Measurements from ENCODE around the gene GABBR1. TPM values are rescaled to one million over a fixed set of nuclear protein-coding genes. Genes with fewer than 3 reads are reported as not detected.

The GABBR1 gene
- total RNA-seq, 1 donor from 2014 or later = 9.9 TPM

DNA sequence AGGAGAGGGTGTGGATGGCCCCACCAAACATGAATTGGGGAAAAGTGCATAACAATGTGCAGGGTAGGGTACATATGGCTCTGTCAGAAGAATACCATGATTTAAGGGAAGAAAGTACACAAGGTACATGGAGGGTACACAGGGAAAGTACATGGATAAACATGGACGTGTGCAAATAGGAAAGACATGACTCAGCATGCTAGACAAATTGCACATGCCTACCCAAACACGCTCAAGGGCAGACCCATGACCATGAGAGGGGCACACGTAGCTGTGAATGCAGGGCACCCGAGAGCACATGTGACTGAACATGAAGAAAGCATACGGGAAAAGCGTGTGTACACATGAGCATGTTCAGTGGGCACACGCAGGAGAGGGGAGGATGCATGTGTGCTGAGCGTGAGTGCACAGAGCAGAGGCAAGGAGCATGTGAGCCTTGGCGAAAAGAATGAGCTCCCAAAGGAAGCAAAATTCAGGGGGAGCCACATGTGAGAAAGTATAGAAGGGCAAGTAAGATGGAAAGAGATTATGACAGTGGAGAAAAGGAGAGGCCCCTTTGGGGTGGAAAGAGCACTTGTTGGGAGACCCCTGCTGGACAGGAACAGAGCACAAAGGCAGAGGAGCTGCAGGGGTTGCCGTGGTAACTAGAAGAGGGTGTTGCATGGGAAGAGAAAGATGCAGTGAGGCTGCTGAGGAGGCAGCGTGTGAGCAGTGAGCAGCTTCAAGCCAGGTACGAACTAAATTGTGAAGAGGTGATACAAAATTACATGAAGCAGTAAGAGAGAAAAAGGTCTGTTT is 30.2 kb downstream of the GABBR1 start:
- Histone ChIP-seq H3K36me3 (ENCODE audit: control insufficient read depth in 3 of 3, insufficient read depth in 3 of 3, low read length in 3 of 3) (peaks cover 6 to 25% (median 7%) of the 10 kb centered on the region in 3 donors), H3K9me3 (ENCODE audit: control insufficient read depth in 3 of 3, low read length in 3 of 3) (no peaks in the 10 kb centered on the region), H3K27ac (ENCODE audit: low read depth, low read length) (no peak overlapping the region), H3K4me3 (ENCODE audit: low read length in 3 of 3) (no peak overlapping the region), H3K9ac (ENCODE audit: low read depth in 1 of 3, low read length in 3 of 3) (no peak overlapping the region), H3K4me1 (ENCODE audit: control insufficient read depth in 3 of 3, insufficient read depth in 3 of 3, low read length in 3 of 3) (no peaks in the 10 kb centered on the region), H3K27me3 (ENCODE audit: control insufficient read depth in 3 of 3, insufficient read depth in 3 of 3, low read length in 3 of 3) (peaks cover 0 to 5% (median 4%) of the 10 kb centered on the region in 3 donors)

DNA sequence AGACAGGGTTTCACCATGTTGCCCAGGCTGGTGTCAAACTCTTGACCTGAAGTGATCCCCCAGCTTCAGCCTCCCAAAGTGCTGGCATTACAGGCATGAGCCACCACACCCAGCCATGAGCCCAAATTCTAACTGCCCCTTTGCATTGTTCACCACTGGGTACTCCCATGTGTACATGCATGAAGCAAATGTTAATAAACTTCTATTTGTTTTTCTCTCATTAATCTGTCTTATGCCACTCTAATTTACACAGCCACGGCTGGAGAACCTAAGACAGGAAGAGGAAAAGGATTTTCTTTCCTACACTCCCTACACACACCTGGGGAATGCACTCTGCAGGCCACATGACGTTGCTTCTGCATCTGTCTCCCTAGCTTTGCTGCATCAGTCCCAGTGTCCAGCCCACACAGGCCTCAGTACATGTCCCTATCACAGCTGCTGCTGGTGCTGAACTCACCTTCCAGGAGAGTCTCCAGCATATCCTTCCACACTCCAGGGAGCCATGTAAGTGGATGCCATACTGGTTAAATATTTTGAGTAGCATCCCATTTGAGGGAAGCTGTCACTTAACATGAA is 34.7 kb downstream of the GABBR1 start:
- H3K36me3 ChIP-seq (ENCODE audit: control insufficient read depth in 3 of 3, insufficient read depth in 3 of 3, low read length in 3 of 3) = peaks cover 0 to 3% (median 3%) of the 10 kb centered on the region in 3 donors
- H3K4me1 ChIP-seq (ENCODE audit: control insufficient read depth in 3 of 3, insufficient read depth in 3 of 3, low read length in 3 of 3) = no peaks in the 10 kb centered on the region
- no peaks in the 10 kb centered on the region for H3K9me3 ChIP-seq (ENCODE audit: control insufficient read depth in 3 of 3, low read length in 3 of 3)
- no peak overlapping the region for H3K4me3 ChIP-seq (ENCODE audit: low read length in 3 of 3)
- peaks cover 0 to 5% (median 3%) of the 10 kb centered on the region in 3 donors for H3K27me3 ChIP-seq (ENCODE audit: control insufficient read depth in 3 of 3, insufficient read depth in 3 of 3, low read length in 3 of 3)
- no peak overlapping the region for H3K9ac ChIP-seq (ENCODE audit: low read depth in 1 of 3, low read length in 3 of 3)
- no peak overlapping the region for H3K27ac ChIP-seq (ENCODE audit: low read depth, low read length)

DNA sequence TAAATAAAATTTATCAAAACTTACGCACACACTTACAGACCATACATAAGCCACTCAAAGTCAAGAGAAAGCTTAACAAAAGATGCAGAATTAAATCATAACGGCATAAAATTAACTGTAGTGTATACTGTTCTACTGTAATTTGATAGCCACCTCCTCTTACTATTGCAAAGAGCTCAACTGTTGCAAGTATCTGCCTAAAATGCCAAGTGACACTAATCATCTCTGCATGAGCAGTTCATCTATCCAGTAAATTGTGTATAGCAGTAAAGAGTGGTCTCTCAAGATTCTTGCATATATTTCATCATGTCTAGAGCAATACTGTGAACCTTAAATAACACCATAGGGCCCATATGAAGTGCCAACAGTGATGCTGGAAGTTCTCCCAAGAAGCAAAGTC is 35.8 kb downstream of the GABBR1 start:
- Histone ChIP-seq H3K4me3 (ENCODE audit: low read length in 3 of 3) (no peak overlapping the region), H3K9ac (ENCODE audit: low read depth in 1 of 3, low read length in 3 of 3) (no peak overlapping the region), H3K27me3 (ENCODE audit: control insufficient read depth in 3 of 3, insufficient read depth in 3 of 3, low read length in 3 of 3) (peaks cover 0 to 3% (median 0%) of the 10 kb centered on the region in 3 donors), H3K9me3 (ENCODE audit: control insufficient read depth in 3 of 3, low read length in 3 of 3) (no peaks in the 10 kb centered on the region), H3K27ac (ENCODE audit: low read depth, low read length) (no peak overlapping the region), H3K36me3 (ENCODE audit: control insufficient read depth in 3 of 3, insufficient read depth in 3 of 3, low read length in 3 of 3) (no peaks in the 10 kb centered on the region), H3K4me1 (ENCODE audit: control insufficient read depth in 3 of 3, insufficient read depth in 3 of 3, low read length in 3 of 3) (no peaks in the 10 kb centered on the region)

DNA sequence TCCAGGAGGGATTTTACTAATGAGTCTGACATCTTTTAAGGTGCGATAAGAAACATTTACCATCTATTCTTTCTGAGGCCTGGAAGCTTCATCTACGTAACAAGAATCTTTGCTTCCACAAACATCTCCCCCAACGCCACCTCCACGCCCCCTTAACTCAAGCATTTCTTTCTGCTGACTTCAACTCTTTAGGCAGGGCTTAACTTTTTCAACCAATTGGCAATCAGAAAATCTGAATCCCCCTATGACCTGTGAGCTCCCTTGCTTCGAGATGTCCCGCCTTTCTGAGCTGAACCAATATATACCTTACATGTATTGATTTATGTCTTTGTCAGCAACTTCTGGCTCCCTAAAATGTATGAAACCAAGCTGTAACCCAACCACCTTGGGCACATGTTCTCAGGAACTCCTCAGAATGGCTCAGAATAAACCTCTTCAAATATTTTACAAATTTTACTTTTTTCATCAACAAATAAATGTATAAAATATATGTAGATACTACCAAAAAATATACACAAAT is 36.5 kb downstream of the GABBR1 start:
- no peak overlapping the region for H3K27ac ChIP-seq (ENCODE audit: low read depth, low read length)
- H3K27me3 ChIP-seq (ENCODE audit: control insufficient read depth in 3 of 3, insufficient read depth in 3 of 3, low read length in 3 of 3) = peaks cover 0 to 3% (median 0%) of the 10 kb centered on the region in 3 donors
- H3K4me3 ChIP-seq (ENCODE audit: low read length in 3 of 3) = no peak overlapping the region
- no peaks in the 10 kb centered on the region for H3K4me1 ChIP-seq (ENCODE audit: control insufficient read depth in 3 of 3, insufficient read depth in 3 of 3, low read length in 3 of 3)
- no peaks in the 10 kb centered on the region for H3K36me3 ChIP-seq (ENCODE audit: control insufficient read depth in 3 of 3, insufficient read depth in 3 of 3, low read length in 3 of 3)
- H3K9me3 ChIP-seq (ENCODE audit: control insufficient read depth in 3 of 3, low read length in 3 of 3) = no peaks in the 10 kb centered on the region
- H3K9ac ChIP-seq (ENCODE audit: low read depth in 1 of 3, low read length in 3 of 3) = no peak overlapping the region

DNA sequence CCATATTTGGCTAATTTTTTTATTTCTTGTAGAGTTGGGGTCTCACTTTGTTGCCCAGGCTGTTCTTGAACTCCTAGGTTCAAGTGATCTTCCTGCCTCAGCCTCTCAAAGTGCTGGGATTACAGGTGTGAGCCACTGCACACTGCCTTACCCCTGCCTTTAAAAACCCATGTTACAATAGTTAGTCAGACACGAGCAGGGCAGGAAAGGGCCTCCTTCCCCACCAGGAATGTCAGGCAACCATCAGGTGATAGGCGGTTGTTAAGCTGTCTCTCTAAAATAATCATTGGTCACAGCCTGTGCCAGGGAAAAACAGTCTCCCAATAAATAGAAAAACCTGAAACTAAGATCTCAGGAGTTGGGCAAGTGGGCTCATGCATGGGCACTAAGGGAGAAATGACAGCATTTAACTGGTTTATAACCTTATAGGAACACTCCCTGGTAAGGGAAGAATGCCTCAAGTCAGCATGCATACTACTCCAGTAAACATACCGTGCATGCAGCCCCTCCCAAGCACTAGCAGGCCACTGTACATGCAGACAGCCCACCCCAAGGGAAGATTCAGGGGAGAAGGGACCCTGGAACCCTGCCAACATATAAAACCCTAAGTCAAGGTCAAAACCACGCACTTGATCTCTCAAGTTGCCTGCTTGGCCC is 39.7 kb downstream of the GABBR1 start:
- H3K4me3 ChIP-seq (ENCODE audit: low read length in 3 of 3) = no peak overlapping the region
- no peaks in the 10 kb centered on the region for H3K9me3 ChIP-seq (ENCODE audit: control insufficient read depth in 3 of 3, low read length in 3 of 3)
- H3K9ac ChIP-seq (ENCODE audit: low read depth in 1 of 3, low read length in 3 of 3) = no peak overlapping the region
- H3K4me1 ChIP-seq (ENCODE audit: control insufficient read depth in 3 of 3, insufficient read depth in 3 of 3, low read length in 3 of 3) = no peaks in the 10 kb centered on the region
- H3K36me3 ChIP-seq (ENCODE audit: control insufficient read depth in 3 of 3, insufficient read depth in 3 of 3, low read length in 3 of 3) = no peaks in the 10 kb centered on the region
- no peak overlapping the region for H3K27ac ChIP-seq (ENCODE audit: low read depth, low read length)
- peaks cover 0 to 3% (median 0%) of the 10 kb centered on the region in 3 donors for H3K27me3 ChIP-seq (ENCODE audit: control insufficient read depth in 3 of 3, insufficient read depth in 3 of 3, low read length in 3 of 3)

DNA sequence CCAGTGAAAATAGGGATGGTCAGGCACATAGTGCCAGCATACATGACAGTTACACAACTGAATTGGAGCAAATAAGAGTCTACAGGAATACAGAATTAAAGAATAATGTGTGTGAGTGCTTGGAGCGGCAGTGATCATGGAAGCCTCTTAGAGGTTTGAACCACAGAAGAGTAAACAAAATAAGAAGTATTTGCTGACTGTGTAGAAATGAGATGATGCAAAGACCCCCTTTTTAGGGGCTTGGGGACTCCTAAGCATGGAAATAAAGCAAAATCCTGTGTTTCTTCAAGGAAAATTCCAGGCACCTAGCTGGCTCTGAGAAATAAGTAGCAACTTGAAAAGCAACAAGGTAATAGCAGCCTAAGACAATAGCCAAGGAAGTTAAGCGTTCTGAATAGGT is 41.3 kb downstream of the GABBR1 start:
- Histone ChIP-seq H3K36me3 (ENCODE audit: control insufficient read depth in 3 of 3, insufficient read depth in 3 of 3, low read length in 3 of 3) (no peaks in the 10 kb centered on the region), H3K27ac (ENCODE audit: low read depth, low read length) (no peak overlapping the region), H3K27me3 (ENCODE audit: control insufficient read depth in 3 of 3, insufficient read depth in 3 of 3, low read length in 3 of 3) (peaks cover 0 to 3% (median 0%) of the 10 kb centered on the region in 3 donors), H3K9ac (ENCODE audit: low read depth in 1 of 3, low read length in 3 of 3) (no peak overlapping the region), H3K4me3 (ENCODE audit: low read length in 3 of 3) (no peak overlapping the region), H3K9me3 (ENCODE audit: control insufficient read depth in 3 of 3, low read length in 3 of 3) (no peaks in the 10 kb centered on the region), H3K4me1 (ENCODE audit: control insufficient read depth in 3 of 3, insufficient read depth in 3 of 3, low read length in 3 of 3) (no peaks in the 10 kb centered on the region)

DNA sequence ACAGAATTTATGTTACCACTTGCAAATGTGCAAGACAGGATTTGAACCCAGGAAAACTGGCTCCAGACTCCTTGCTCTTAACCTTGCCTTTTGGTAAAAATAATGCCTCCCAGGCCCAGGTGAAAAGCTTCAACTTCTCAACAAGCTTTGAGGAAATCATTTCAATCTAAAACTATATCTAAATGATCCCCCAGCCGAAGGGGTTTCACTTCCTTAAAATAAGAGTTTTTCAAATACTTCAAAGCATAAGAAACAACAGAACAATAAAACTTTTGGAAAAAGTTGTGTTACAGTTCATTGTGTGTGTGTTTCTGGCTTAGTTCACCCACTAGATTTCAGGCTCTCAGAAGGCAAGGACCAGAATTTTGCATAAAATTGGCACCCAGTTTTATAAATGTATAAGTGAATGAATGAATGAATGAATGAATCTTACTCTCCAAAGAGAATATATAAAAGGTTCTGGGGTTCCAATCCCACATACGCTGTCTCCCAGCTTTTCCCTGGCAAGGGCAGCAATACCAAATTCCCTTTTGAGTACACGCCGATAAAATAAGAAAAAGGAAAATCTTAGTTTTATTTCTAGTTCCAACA is 42.7 kb downstream of the GABBR1 start:
- Histone ChIP-seq H3K9ac (ENCODE audit: low read depth in 1 of 3, low read length in 3 of 3) (no peak overlapping the region), H3K27me3 (ENCODE audit: control insufficient read depth in 3 of 3, insufficient read depth in 3 of 3, low read length in 3 of 3) (peaks cover 0 to 5% (median 0%) of the 10 kb centered on the region in 3 donors), H3K4me1 (ENCODE audit: control insufficient read depth in 3 of 3, insufficient read depth in 3 of 3, low read length in 3 of 3) (no peaks in the 10 kb centered on the region), H3K27ac (ENCODE audit: low read depth, low read length) (no peak overlapping the region), H3K4me3 (ENCODE audit: low read length in 3 of 3) (no peak overlapping the region), H3K36me3 (ENCODE audit: control insufficient read depth in 3 of 3, insufficient read depth in 3 of 3, low read length in 3 of 3) (no peaks in the 10 kb centered on the region), H3K9me3 (ENCODE audit: control insufficient read depth in 3 of 3, low read length in 3 of 3) (no peaks in the 10 kb centered on the region)

DNA sequence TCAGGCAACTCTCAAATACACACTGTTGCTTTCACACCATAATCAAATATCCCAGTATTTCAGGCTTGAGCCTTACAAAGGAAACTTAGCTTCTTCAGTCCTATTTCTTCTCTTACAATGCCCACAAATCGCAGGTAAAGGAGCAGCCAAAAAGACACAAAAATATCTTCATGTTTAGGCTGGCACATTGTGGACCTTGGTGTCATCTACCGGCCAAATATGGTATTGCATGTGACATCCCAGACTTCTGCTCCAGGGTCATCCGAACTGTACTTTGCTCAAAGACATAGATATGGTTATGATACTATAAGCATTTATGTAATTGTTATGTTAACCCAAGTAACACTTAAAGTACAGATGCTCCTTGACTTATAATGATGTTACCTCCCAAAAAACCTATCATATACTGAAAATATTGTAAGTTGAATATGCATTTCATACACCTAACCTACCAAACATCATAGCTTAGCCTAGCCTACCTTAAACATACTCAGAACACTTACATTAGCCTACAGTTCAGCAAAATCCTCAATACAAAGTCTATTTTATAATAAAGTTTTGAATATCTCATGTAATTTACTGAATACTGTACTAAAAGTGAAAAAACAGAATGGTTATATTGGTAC is 43.4 kb downstream of the GABBR1 start:
- Histone ChIP-seq H3K9ac (ENCODE audit: low read depth in 1 of 3, low read length in 3 of 3) (no peak overlapping the region), H3K4me3 (ENCODE audit: low read length in 3 of 3) (no peak overlapping the region), H3K27me3 (ENCODE audit: control insufficient read depth in 3 of 3, insufficient read depth in 3 of 3, low read length in 3 of 3) (peaks cover 0 to 7% (median 1%) of the 10 kb centered on the region in 3 donors), H3K4me1 (ENCODE audit: control insufficient read depth in 3 of 3, insufficient read depth in 3 of 3, low read length in 3 of 3) (no peaks in the 10 kb centered on the region), H3K9me3 (ENCODE audit: control insufficient read depth in 3 of 3, low read length in 3 of 3) (no peaks in the 10 kb centered on the region), H3K36me3 (ENCODE audit: control insufficient read depth in 3 of 3, insufficient read depth in 3 of 3, low read length in 3 of 3) (no peaks in the 10 kb centered on the region), H3K27ac (ENCODE audit: low read depth, low read length) (no peak overlapping the region)

DNA sequence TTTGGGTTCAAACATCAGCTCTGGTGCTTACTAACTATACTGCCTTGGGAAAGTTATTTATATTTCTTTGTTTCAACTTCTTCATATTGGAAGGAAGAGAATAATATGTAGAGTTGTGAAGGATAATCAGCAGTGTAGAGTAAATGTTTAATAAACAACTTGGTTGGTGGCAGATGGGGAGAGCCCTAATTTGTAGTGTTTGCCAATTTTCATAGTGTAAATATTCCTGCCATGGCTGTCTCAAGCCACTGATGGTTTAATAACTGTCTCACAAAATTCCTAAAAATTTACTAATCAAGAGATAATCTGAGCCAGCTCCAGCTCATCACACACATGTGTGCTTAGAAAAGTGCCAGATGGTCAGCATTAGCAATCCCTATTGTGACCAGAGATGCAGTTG is 48.2 kb downstream of the GABBR1 start, which contains the start of gene OR2H2:
Gene OR2H2, plus strand, starts transcription at position 301 of the 400 bp plus-strand sequence. CDS start 2,824 bp downstream, outside the sequence.
- Histone ChIP-seq H3K27me3 (ENCODE audit: control insufficient read depth in 3 of 3, insufficient read depth in 3 of 3, low read length in 3 of 3) (peaks cover 0 to 21% (median 7%) of the 10 kb centered on the region in 3 donors), H3K4me3 (ENCODE audit: low read length in 3 of 3) (no peak within 1 kb of the TSS), H3K9me3 (ENCODE audit: control insufficient read depth in 3 of 3, low read length in 3 of 3) (no peaks in the 10 kb centered on the region), H3K9ac (ENCODE audit: low read depth in 1 of 3, low read length in 3 of 3) (no peak within 1 kb of the TSS), H3K27ac (ENCODE audit: low read depth, low read length) (no peak within 1 kb of the TSS), H3K36me3 (ENCODE audit: control insufficient read depth in 3 of 3, insufficient read depth in 3 of 3, low read length in 3 of 3) (no peaks in the 10 kb centered on the region), H3K4me1 (ENCODE audit: control insufficient read depth in 3 of 3, insufficient read depth in 3 of 3, low read length in 3 of 3) (no peaks in the 10 kb centered on the region)

Measured in skeletal muscle tissue (tissue), 4 donors.